Stomach (tissue), 4 donors: ENCODE measurements around the gene ZNF492.

Experiments used
- POLR2A ChIP-seq, 4 donors: fragments of 450-650 bp; IDR thresholded peaks; one replicate each; pipeline ENCODE4 v1.6.1; 2016; ENCODE audit warnings: antibody characterized with exemption in 4 of 4, control low read depth in 2 of 4, mild to moderate bottlenecking in 1 of 4, moderate library complexity in 1 of 4
- TF ChIP-seq, protein P1 (sequence below), 7 experiments: fragments of 450-650 bp in 4 of 7; fragments of 200-600 bp in 3 of 7; sonication (generic) in 3 of 7; IDR thresholded peaks; one replicate each; pipeline ENCODE4 v1.5.1; 2016 to 2019; ENCODE audit warnings: antibody characterized with exemption in 7 of 7, control low read depth in 2 of 7, mild to moderate bottlenecking in 1 of 7

DNA sequence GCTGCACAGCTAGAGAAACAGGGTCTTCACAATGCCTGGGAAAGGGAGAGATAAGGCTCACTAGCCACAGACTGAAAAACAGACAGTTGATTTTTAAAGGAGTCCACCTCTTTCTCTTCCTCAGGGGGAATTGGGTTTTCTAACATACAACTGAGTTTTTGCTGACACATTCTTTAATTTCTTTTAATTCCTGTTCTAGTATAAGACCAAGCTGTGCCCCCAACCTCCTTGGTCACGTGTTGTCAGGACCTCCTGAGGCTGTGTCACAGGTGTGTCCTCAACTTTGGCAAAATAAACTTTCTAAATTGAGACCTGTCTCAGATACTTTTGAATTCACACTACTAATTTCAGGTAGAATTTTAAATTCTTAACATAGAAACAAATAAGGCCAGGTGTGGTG is 12.1 kb upstream of the ZNF492 start:
- TF ChIP-seq POLR2A (IDR thresholded peaks at IDR 0.05) = no peak
- TF ChIP-seq, protein P1, sequence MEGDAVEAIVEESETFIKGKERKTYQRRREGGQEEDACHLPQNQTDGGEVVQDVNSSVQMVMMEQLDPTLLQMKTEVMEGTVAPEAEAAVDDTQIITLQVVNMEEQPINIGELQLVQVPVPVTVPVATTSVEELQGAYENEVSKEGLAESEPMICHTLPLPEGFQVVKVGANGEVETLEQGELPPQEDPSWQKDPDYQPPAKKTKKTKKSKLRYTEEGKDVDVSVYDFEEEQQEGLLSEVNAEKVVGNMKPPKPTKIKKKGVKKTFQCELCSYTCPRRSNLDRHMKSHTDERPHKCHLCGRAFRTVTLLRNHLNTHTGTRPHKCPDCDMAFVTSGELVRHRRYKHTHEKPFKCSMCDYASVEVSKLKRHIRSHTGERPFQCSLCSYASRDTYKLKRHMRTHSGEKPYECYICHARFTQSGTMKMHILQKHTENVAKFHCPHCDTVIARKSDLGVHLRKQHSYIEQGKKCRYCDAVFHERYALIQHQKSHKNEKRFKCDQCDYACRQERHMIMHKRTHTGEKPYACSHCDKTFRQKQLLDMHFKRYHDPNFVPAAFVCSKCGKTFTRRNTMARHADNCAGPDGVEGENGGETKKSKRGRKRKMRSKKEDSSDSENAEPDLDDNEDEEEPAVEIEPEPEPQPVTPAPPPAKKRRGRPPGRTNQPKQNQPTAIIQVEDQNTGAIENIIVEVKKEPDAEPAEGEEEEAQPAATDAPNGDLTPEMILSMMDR (IDR thresholded peaks at IDR 0.05) = no peak
